GM23248 (cell line): ENCODE results near the gene DNAJC3.

ENCODE experiments used
- EZH2 ChIP-seq: fragments of 200-600 bp; sonication (generic); IDR thresholded peaks from 2 replicates; pipeline ENCODE4 v1.6.1; 2018; ENCODE audit warnings: antibody characterized with exemption, mild to moderate bottlenecking; ENCODE audit not compliant: insufficient read depth, poor library complexity, severe bottlenecking
- EZH2phosphoT487 ChIP-seq: fragments of 200-600 bp; sonication (generic); IDR thresholded peaks from 2 replicates; pipeline ENCODE4 v1.6.1; 2018; ENCODE audit warnings: antibody characterized with exemption, moderate library complexity, mild to moderate bottlenecking, low read depth; ENCODE audit not compliant: insufficient read depth

DNA sequence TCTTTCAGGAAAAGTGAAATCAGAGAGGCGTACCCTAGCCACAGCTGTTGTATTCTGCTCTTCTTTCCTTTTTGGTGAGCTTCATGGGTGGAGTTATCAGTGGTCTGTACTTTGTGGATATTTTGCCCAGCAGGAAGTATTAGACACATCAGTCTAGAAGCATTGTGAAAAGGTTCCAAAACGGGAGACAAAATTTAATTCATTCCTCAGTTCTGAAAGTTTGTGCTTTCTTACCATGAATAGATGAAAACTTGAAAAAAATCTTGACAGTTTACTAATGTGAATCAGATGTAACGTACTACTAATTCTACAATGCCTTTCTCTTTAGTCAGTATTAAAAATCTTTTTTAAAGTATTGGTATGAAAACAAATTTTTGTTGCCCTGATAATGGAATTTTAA lies 116.8 kb downstream of the DNAJC3 start:
- TF ChIP-seq EZH2 (no peak), EZH2phosphoT487 (no peak)
